ENCODE data around the gene GIMAP8. TPM values are rescaled to one million over a fixed set of nuclear protein-coding genes. Genes with fewer than 3 reads are reported as not detected.

Gene GIMAP8
- total RNA-seq, 2 donors from 2014 or later: 2.5 to 6.5 TPM

- TF ChIP-seq POLR2A (IDR thresholded peaks at IDR 0.05) (no peak), CTCF (IDR thresholded peaks at IDR 0.05) (no peak), POLR2AphosphoS5 (IDR thresholded peaks at IDR 0.05) (no peak)
- H3K9me3 ChIP-seq: no peaks in the 10 kb centered on the region
- peaks cover 12% of the 10 kb centered on the region for H3K4me1 ChIP-seq (replicated peaks)
- intact Hi-C loops (cut with DNase I): no loop called here
- DNase-seq (ENCODE audit: low spot score): no peak
- no peak overlapping the region for H3K4me3 ChIP-seq
- no peaks in the 10 kb centered on the region for H3K36me3 ChIP-seq
- 85% methylated on average over 22 of the region's 22 CpGs for WGBS
- no peaks in the 10 kb centered on the region for H3K27me3 ChIP-seq (replicated peaks; ENCODE audit: insufficient read depth)
- H3K27ac ChIP-seq: no peak overlapping the region
Measured at GRCh38 chr7:150408393-150409299, 41.8 kb upstream of the GIMAP8 start.

- intact Hi-C loops (cut with DNase I): no loop called here
- Histone ChIP-seq H3K4me1 (replicated peaks) (peaks cover 10% of the 10 kb centered on the region), H3K27ac (no peak overlapping the region), H3K36me3 (no peaks in the 10 kb centered on the region), H3K27me3 (replicated peaks; ENCODE audit: insufficient read depth) (no peaks in the 10 kb centered on the region), H3K9me3 (no peaks in the 10 kb centered on the region), H3K4me3 (no peak overlapping the region)
- no peak for DNase-seq (ENCODE audit: low spot score)
- no peak for TF ChIP-seq POLR2AphosphoS5 (IDR thresholded peaks at IDR 0.05)
- TF ChIP-seq CTCF (IDR thresholded peaks at IDR 0.05): no peak
- no peak for TF ChIP-seq POLR2A (IDR thresholded peaks at IDR 0.05)
- WGBS: 76% methylated on average over 10 of the region's 10 CpGs
Measured at GRCh38 chr7:150409300-150410030, 41.0 kb upstream of the GIMAP8 start.

- WGBS: 92% methylated on average over 7 of the region's 7 CpGs
- H3K27ac ChIP-seq: no peak overlapping the region
- H3K4me1 ChIP-seq (replicated peaks): peaks cover 10% of the 10 kb centered on the region
- H3K27me3 ChIP-seq (replicated peaks; ENCODE audit: insufficient read depth): no peaks in the 10 kb centered on the region
- intact Hi-C loops (cut with DNase I): no loop called here
- TF ChIP-seq POLR2A (IDR thresholded peaks at IDR 0.05): no peak
- TF ChIP-seq CTCF (IDR thresholded peaks at IDR 0.05): no peak
- no peak for TF ChIP-seq POLR2AphosphoS5 (IDR thresholded peaks at IDR 0.05)
- H3K36me3 ChIP-seq: no peaks in the 10 kb centered on the region
- H3K9me3 ChIP-seq: no peaks in the 10 kb centered on the region
- H3K4me3 ChIP-seq: no peak overlapping the region
- no peak for DNase-seq (ENCODE audit: low spot score)
Measured at GRCh38 chr7:150410131-150410530, 40.3 kb upstream of the GIMAP8 start.

- intact Hi-C loops (cut with DNase I): no loop called here
- no peaks in the 10 kb centered on the region for H3K27me3 ChIP-seq (replicated peaks; ENCODE audit: insufficient read depth)
- DNase-seq (ENCODE audit: low spot score): no peak
- H3K4me3 ChIP-seq: no peak overlapping the region
- no peak overlapping the region for H3K27ac ChIP-seq
- TF ChIP-seq CTCF (IDR thresholded peaks at IDR 0.05) (no peak), POLR2A (IDR thresholded peaks at IDR 0.05) (no peak), POLR2AphosphoS5 (IDR thresholded peaks at IDR 0.05) (no peak)
- H3K4me1 ChIP-seq (replicated peaks): peaks cover 10% of the 10 kb centered on the region
- WGBS: 57% methylated on average over 10 of the region's 10 CpGs
- H3K9me3 ChIP-seq: no peaks in the 10 kb centered on the region
- H3K36me3 ChIP-seq: no peaks in the 10 kb centered on the region
Measured at GRCh38 chr7:150410680-150411346, 39.6 kb upstream of the GIMAP8 start.
